GM21528 (cell line): Measurements from ENCODE around the gene FAM50B.

Experiments used
- ATAC-seq: cut with Tn5 transposase; IDR thresholded peaks from one replicate; pipeline ENCODE4 v1.9.1; 2021; ENCODE audit warnings: mild to moderate bottlenecking, moderate library complexity; ENCODE audit not compliant: unreplicated experiment, low FRiP score

The FAM50B gene

DNA sequence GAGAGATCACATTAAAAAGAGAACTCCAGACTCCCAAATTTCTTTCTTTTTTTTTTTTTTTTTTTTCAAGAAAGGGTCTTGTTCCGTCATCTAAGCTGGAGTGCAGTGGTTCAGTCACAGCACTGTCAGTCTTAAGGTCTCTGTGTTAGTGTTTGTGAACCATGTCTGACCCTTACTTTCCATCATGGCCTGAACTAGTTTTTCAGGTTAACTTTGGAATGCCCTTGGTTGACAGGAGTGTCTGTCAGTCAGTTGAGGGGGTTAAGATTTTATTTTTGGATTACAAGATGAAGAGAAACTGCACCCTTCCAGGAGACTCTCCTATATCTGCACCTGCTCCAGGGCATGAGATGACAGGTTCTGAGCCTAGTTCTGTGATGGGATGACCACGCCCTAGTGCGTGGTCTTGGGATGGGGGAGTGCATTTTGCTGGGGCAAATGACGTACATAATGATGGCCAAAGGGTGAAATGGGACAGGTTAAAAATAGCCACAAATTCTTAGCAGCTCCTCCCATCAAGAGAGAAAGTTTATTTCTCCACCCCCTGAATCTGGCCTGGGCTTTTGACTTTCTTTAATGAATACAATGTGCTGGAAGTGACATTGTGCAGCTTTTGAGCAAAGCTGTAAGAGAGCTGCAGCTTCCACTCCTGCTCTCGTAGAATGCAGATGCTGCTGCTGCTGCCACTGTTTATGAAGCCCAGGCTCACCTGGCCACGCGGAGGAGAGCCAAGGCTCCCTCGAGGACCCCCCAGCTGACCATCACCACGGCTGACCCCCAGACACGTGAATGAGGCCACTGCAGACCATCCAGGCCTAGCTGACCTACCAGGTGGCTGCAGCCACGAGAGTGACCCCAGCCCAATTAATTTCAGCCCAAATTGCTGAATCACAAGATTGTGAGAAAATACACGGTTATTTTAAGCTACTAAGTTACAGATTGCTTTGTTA, 29.7 kb upstream of the FAM50B start:
- no peak for ATAC-seq

DNA sequence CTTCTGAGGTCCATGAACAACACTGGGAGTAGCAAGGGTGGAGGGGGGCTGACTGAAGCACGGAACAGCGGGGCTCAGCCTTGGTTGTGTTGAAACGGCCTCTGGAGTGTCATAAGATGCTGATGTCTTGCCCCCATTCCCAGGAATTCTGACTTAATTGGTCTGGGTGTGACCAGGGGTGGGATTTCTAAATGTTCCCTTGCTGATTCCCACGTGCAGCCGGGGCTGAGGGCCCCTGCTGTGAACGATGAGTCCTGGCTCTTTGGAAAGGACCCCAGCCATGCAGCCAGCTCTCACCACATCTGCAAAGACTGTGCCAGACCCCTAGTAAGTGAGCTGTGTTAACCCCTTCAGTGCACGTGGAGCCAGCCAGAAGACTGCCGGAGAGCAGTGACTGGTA, 28.6 kb upstream of the FAM50B start:
- no peak for ATAC-seq

DNA sequence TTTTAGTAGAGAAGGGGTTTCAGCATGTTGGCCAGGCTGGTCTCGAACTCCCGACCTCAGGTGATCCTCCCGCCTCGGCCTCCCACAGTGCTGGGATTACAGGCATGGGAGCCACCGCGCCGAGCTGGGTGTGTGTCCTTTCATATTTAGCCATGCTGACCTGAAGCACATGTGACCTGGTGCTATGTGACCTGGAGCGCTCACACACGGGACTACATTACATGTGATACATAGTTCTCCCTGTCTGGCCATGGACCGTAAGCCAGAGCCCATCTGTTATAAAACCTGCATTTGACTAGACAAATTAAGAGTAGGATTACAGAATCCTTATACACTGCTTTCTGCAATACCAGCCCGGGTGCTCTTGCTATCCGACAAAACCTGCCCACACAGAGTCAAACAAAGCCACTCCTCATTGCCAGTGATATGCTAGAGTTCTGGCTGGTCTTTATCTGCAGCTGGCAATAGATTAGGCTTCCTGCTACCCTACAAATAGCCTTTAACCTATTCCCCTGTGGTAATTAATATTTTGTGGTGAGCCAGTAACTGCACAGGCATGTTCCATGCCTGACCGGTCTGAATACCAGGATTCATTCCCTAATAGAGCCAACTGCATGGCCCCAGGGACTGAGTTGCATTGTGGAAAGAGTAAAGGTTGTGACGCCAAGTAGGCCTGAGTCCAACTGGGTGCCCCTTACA, 26.3 kb upstream of the FAM50B start:
- ATAC-seq, result no peak

DNA sequence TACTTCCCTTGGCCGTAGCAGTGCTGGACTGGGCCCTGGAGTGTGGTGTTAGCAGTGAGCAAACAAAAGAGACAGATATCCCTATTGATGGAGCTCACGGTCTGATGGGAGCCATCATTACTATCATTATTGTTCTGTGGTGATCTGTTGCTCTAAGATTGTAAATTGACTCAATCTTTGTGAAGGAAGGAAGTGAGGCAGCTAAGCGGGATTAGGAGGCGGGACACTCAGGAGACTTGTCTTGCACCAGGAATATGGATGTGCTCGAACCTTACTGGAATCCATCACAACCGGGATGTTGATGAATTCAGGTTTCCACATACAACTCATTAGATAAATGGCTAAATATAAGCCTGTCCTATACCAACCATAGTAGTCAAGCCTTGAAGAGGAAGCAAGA, 25.5 kb upstream of the FAM50B start:
- no peak for ATAC-seq

DNA sequence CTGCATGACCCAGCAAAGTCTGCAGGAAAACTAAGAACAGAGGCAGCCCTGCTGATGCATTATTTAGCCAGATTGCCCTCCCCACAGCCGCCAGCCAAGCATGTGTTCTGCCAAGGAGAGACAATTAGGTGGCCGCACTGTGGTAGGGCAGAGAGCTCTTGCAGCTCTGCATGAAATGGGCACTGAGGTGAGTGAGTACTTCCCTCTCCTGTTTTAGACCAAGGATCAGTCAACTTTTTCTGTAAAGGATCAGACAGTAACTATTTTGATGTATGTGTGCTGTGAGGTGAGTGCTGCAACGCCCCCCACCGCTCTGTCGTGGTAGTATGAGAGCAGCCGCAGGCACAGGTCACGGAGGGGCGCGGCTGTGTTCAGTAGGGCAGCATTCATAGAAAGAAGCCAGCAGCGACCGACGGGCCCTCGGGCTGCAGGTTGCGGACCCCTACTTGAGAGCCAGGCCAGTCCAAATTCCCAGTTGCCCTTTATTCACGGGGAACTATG, 23.8 kb upstream of the FAM50B start:
- no peak for ATAC-seq

DNA sequence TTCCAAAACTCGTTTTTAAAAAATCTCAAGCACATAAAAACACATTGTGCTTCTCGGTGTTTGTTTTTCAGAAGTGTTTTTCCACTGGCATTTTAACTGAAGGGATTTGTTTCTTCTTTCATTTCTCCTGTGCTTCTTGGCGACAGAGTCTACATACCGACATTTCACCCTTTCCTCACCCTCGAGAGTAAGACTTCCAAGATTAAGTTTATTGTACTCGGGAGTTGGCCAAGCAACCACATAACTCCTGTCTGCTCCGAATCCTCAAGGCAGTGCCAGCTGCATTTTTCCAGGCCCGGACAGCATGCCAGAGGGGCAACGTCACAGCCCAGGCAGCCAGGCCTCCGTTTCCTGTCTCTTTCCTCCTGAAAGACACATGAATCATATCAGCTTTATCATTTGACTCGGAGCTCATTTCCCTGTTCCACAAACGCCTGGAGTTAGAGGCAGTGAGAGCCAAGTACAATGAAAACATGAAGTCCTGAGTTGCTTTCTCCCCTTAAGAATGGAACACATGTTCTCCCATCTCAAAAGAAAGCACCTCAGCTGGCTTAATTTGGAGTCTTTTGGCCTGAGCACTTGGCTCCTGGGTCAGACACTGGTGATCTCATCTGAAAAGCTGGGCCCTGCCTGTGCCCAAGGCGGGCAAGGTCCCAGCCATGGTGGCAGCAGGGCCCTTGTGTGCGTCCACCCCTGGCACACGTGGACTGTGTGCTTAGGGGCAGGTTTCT, 23.2 kb upstream of the FAM50B start:
- ATAC-seq, result no peak

DNA sequence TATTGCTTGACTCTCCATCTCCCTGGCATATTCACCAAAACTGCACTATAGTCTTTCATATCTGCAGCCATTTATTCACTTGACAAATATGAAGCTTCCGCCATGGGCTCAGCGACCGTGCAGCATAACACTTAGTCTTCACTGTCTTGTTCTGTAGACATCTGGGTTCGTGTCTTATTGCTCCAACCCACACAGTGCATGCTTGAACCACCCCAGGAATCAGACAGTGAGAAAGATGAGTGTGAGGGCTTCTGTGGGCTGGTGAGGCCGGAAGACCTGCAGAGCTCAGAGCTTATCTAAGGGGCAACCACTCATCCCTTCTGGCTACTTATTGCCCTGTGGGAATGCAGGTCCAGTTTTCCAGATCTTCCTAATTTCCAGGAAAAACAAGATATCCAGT, 19.9 kb upstream of the FAM50B start:
- ATAC-seq, result no peak

DNA sequence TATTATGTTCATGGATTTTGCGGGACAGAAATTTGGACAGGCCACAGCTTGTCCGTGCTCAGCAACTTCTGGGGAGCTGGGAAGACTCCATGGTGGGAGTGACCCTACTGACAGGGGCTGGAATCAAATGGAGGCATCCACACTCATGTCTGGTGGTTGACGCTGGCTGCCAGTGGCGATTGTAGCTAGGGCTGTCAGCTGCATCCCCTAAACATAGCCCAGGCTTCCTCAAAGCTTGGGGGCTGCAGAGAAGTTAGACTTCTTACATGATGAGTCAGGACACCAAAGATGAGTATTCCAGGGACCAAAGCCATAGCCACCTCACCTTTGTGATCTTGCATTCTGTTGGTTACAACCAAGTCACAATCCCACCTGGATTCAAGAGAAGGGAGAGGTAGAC, 18.4 kb upstream of the FAM50B start:
- ATAC-seq, result no peak

DNA sequence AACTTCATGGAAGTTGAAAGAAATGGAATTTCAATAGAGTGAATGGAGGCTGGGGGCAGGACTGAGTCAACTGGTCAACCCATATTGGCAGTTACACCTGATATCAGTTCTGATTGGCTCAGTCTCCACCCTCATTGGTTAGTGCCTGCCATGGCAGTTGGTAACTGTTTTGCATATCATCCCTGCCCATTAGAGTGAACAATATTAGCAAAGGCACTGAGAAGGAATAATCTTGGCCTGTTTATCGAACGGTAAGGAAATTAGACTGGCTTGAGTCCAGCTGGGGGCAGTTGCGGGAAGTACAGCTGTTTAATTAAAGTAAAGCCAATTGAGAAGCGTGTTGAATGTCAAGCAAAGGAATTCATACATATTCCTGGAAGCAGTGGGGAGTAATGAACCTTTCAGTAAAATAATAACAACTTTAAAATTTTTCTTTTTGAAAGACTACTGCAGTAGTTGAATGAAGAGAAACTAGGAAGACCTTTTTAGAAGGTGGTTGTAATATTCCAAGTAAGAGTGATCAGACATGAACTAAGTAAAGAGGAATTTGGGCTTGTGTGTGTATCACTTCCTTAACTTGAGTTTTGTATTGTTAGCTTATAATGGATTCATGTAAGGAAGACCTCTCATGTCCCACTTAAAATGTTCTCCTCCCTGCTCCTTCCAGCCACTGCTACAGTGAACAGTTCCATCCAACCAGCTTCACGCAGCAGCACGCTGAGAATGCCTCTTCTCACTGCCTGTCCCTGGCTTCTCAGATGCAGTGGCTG, 17.2 kb upstream of the FAM50B start:
- no peak for ATAC-seq

DNA sequence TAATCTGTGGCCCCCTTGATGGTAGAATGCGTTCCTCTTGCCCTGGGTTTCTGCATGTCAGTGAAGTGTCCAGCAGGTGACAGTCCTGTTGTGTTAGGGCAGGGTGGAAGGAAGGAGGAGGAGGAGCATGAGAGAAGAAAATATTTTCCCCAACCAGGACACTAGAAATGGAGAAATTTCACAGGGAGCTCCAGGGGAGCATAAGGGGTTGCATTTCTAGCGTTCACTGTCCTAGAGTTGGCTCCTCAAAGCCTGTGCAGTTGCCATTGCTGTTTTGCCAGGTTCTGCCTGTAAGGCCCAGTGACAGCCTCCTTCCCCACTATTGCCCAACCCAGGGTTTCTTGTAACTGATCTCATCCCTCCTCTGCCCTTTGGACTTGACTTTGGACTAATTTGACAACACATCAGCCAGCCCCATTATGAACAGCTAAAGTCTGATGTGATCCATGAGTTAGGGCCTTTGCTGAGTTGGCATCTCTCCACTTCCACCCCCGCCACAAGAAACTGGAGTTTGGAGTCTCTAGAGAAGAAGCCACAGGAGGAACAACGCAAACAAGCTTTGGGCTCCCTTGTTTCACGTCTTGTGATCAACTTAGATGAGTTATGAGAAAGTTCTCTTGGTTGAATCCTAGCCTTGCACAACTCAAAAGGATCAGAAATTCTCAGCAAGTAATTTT, 14.0 kb upstream of the FAM50B start:
- no peak for ATAC-seq

DNA sequence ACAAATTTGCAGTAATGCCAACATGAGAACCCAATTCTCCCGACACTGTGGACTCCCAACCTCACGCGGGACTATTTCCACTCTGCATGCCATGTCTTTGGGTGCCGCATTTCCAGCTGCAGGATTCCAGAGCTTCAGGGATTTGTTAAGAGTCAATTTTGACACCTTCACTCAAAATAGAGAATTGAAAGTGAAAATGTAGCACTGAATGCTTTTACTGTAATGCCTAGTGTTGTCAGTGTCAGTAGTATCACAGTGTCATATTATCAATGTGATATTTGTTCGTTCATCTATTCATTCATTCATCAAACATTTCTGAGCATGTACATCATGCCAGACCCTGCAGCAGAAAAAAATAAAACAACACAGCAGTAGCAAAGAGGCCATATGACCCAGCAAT, 13.4 kb upstream of the FAM50B start:
- ATAC-seq, result no peak

DNA sequence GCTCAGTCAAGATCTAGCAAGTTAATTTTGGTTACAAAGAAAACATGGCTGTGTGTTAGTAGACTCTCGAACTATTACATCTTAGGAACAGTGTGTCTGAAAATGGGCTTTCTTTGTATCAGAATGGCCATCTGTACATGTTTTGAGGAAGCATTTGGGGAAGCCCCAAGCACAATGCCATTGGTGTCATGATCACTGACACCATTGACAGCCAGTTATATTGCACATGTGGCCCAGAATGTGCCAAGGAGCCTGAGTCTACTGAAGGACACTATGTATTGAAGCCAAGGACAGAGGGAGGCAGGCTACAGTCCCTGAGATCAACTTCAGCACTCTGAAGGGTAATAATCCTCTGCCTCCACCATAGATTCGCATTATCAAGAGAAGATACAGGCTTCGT, 12.6 kb upstream of the FAM50B start:
- no peak for ATAC-seq

DNA sequence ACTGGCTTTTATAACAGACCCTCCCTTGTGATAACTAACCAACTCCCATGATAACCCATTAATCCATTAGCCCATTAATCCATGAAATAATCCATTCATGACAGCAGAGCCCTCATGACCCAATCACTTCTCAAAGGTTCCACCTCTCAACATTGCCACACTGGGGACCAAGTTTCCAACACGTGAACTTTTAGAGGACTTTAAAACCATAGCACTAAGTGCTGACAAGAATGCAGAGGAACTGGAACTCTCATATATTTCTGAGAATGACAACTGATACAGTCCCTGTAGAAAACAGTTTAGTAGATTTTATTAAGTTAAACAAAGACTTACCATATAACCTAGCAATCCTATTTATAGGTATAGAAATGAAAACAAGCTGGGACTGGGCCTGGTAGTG, 11.4 kb upstream of the FAM50B start:
- ATAC-seq, result no peak

DNA sequence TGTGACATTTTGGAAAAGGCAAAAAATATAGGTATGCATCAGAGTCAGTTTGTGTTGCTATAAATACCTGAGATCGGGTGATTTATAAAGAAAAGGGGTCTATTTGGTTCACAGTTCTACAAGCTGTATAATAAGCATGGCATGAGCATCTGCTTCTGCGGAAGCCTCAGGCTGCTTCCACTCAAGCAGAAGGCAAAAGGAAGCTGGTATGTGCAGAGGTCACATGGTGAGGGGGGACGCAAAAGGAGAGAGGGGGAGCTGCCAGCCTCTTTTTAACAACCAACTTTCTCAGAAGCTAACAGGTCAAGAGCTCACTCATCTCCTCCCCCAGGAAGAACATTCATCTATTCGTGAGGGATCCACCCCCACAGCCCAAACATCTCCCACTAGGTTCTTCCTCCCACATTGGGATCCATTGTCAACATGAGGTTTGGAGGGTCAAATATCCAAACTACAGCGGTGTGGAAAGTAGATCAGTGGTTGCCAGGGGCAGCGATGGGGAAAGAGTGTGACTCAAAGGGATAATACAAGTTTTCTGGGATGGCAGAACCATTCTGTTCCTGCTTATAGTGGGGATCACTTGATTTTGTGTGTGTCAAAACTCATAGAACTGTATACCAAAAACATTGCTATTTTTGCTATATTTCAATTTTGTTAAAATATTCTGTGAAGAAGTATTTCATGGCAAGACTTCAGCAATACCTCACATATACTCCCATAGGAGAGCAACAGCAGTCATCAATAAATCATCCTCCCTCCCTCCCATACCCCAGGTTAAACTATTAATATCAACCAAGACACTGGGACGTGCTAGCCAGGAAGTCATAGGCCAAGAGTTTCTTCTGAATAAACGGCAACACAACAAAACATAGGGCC, 9.9 kb upstream of the FAM50B start:
- no peak for ATAC-seq

DNA sequence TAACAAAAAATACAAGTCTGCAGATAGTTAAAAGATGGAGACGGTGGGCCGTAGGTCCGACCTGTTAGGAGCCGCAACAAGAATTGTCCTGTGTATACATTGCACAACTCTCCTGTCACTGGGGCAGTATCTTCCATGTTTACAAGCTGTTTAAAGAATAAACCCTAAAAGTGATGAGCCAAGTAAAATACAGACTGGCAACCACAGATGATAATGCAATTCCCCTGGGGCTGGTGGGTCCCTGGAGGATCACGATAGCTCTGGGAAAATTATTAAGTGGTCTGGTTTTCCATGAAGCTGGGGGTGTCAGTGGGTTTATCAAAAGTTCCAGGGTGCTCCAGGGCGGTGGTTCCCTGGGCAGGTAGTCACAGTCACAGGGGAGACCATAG, 8.1 kb upstream of the FAM50B start:
- no peak for ATAC-seq

DNA sequence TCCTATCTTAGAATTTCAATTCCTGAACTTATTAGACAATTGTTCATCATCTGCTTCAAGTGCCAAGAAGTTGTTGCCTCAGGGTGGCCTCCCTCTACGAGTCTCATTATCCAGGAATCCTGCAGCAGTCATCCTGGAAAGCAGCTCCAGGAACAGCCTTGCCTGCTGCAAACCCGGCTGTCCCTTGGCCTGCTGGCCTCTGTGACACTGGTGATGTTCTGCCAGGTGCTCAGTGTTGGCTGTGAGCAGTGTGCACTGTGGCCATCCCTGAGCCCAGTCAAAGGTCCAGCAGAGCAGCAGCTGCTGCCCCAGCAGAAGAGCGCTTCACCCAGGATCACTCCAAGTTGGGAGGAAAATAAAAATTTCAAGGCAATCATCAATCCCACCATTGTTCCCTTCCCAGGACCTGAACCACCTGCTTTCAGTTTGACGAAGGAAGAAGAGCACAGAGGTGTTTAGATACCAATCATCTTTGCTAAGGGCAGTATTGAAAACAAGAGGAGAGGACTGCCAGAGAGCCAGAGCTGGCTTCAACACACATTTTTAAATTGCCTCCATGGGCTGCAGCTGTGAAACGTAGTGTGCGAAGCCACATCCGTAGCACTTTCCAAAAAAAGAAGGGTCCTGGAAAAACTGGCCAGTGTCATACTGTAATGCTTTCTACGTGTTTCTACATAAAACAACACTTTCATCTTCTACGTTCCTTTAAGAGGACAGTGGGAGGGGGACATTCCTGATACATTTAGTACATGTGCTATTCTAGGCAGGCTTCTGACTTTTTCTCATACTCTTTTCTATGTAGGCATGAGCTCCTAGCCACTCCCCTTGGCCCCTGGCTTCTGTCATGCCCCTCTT, 7.2 kb upstream of the FAM50B start:
- no peak for ATAC-seq

DNA sequence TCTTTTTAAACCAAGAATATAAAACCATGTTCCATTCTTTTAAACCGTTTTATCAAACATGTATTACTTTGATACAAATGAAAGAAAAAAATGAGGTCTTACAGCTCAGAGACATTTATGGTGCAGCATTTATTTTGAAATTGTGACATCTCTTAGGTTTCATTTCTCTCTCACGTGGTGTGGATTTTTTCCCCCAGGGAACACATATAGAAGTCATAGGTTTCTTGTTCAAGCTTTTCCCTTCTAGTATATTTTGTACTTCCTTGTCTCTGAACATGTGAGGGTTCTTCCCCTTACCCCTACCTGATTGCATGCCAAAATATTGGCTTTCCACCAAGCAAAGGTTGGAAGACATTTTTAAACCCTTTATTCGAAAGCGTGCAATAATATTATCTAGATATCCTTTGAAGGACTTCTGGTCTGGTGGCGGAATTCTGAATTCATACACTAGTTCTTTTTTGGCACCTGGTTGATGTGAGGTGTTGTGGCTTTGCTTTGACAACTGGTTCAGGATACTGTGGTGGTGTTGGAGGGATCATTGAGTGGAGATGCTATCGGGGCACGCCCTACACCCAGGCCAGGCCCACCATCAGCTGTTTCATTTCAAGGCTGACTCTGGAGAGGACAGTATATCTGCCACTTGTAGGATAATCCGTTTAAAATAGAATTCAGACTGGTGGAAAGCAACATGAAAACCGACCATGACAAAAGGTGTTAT, 5.6 kb upstream of the FAM50B start:
- no peak for ATAC-seq
